Activated CD4-positive, alpha-beta T cell treated with anti-CD3 and anti-CD28 coated beads, Interleukin-10, Interleukin-2, amounts not matched to agents 100 ng/mL and 50 ng/mL, durations not matched to agents 16 hours and 8 hours (primary cell): ENCODE measurements around the gene CDK1.

Experiments
- DNase-seq: peaks from one replicate; pipeline ENCODE4 v3.0.0-alpha.2; 2020

Gene CDK1

GRCh38 chr10:60778971-60779796, 906 bp downstream of the CDK1 start:
- no peak for DNase-seq

GRCh38 chr10:60781661-60782060, 3.4 kb downstream of the CDK1 start:
- no peak for DNase-seq

- DNase-seq: no peak
These were observed 6.4 kb downstream of the CDK1 start for GRCh38 chr10:60784641-60785040.

- no peak for DNase-seq
These were observed 10.3 kb downstream of the CDK1 start for GRCh38 chr10:60788544-60788943.

GRCh38 chr10:60789340-60789739, 11.1 kb downstream of the CDK1 start:
- DNase-seq: no peak

GRCh38 chr10:60794953-60795352, 16.7 kb downstream of the CDK1 start:
- DNase-seq: no peak

GRCh38 chr10:60795465-60796202, 17.4 kb downstream of the CDK1 start:
- no peak for DNase-seq

- DNase-seq: no peak
These were observed 18.2 kb downstream of the CDK1 start for GRCh38 chr10:60796481-60796880.

GRCh38 chr10:60797200-60797599, 18.9 kb downstream of the CDK1 start:
- no peak for DNase-seq

GRCh38 chr10:60798031-60798430, 19.8 kb downstream of the CDK1 start:
- DNase-seq: no peak

- no peak for DNase-seq
These were observed 20.6 kb downstream of the CDK1 start for GRCh38 chr10:60798870-60799269.

GRCh38 chr10:60799971-60800650, 21.8 kb downstream of the CDK1 start:
- DNase-seq: no peak

- no peak for DNase-seq
These were observed 22.6 kb downstream of the CDK1 start for GRCh38 chr10:60800918-60801317.

GRCh38 chr10:60801522-60801921, 23.2 kb downstream of the CDK1 start:
- no peak for DNase-seq

GRCh38 chr10:60803433-60803832, 25.2 kb downstream of the CDK1 start:
- DNase-seq: no peak

- no peak for DNase-seq
These were observed 25.6 kb downstream of the CDK1 start for GRCh38 chr10:60803865-60804264.

- no peak for DNase-seq
These were observed 28.6 kb downstream of the CDK1 start for GRCh38 chr10:60806921-60807320.

GRCh38 chr10:60807499-60807898, 29.2 kb downstream of the CDK1 start:
- DNase-seq: no peak

GRCh38 chr10:60808036-60808435, 29.8 kb downstream of the CDK1 start:
- no peak for DNase-seq

GRCh38 chr10:60809157-60809556, 30.9 kb downstream of the CDK1 start:
- no peak for DNase-seq

GRCh38 chr10:60810437-60811182, 32.3 kb downstream of the CDK1 start:
- no peak for DNase-seq

- peak; percentile 74 for DNase-seq
These were observed 38.5 kb downstream of the CDK1 start for GRCh38 chr10:60816628-60817397.
